HG03025 (cell line): ENCODE results near the gene MUL1.

Experiments used
- ATAC-seq: cut with Tn5 transposase; IDR thresholded peaks from one replicate; pipeline ENCODE4 v1.9.1; 2021; ENCODE audit warnings: mild to moderate bottlenecking, moderate library complexity; ENCODE audit not compliant: unreplicated experiment, low FRiP score

The MUL1 gene

DNA sequence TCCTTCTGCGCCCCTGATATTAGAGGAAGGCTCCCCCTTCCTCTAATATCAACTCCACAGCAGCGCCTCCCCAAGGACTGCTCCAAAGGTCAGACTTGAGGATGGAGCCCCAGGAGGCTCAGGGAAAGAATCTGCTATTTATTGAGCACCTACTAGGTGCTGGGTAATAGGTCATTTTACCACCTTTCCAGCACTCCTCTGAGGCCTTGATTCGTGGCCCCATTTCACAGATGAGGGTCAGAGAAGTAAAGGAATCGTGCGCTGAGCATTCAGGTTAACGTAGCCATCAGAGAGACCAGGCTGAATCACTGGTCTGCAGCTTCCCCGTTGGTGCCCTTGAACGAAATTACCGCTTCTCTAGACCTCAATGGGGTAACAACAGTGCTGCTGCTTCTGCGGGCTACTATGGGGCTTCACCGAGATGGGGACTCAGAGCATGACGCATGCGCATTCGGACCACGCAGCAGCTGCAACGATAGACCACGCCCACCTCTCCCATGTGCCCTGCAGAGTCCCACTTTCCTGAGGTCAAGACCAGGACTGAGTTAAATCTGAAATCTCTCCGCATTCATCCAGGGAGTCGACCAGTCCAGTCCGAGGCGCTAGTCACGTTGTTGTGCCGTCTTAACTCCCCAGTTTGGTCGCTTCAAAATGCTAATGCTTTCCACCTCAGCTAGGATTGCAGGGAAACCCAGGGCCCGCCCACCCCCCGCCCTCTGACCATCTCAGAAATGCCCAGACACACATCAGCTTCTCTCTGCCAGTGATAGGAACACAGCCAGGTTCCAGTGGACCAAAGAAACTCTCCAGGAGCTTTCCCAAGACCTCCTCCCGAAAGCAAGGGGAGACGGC is 34.9 kb downstream of the MUL1 start:
- ATAC-seq: no peak

DNA sequence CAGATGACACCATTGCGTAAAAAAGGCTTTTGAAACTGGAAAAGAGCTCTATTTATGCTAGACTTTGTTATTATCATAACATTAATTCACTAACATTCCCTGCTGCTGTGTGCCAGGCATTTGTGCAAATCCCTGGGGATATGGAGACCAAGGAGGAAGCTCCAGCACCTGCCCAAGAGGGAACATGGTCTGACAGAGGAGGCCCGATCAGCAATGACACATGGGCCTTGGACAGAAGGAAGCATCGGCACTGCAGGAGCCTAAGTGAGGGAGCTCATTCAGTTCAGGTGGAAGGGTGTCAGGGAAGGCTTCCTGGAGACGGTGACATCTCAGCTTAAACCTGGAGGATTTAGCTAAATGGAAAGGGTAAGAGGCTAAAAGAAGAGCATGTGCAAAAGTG is 35.8 kb downstream of the MUL1 start:
- ATAC-seq: no peak

DNA sequence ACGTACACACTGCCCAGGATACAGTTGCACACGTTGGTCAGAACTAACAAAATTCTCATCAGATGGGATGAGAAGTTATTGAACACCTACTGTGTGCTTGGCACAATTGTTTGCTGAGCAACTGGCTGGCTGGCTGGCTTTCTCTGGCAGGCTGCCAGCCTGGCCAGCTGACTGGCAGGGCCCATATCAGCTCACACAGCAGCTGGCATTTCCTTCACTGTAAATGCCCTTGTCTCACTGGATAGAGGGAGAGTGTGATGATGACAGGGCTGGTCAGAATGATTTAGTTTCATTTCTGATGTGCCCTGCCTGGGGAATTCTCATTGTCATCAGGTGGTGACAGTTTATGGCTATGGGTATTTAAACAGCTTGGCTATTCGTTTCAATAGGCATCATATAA is 37.8 kb downstream of the MUL1 start:
- no peak for ATAC-seq

DNA sequence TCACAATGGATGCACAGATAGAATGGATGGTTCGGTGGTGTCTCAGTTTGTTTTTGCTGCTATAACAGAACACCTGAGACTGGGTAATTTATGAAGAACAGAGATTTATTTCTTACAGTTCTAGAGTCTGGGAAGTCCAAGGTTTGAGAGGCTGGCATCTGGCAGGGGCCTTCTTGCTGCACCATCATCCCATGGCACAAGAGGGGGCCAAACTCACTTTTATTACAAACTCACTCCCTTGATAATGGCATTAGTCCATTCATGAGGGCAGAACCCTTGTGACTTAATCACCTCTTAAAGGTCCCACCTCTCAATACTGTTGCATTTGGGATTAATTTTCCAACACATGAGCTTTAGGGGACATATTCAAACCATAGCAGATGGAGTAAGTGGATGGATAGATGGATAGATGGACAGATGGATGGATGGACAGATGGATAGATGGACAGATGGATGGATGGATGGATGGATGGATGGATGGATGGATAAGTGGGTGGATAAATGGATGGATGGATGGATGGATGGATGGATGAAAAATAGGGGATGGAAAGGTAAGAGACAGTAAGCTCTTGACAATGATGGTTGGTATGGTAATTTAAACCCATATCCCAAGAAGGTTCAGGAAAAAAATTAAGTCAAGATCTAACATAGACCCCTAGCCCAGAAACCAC is 38.4 kb downstream of the MUL1 start:
- no peak for ATAC-seq

DNA sequence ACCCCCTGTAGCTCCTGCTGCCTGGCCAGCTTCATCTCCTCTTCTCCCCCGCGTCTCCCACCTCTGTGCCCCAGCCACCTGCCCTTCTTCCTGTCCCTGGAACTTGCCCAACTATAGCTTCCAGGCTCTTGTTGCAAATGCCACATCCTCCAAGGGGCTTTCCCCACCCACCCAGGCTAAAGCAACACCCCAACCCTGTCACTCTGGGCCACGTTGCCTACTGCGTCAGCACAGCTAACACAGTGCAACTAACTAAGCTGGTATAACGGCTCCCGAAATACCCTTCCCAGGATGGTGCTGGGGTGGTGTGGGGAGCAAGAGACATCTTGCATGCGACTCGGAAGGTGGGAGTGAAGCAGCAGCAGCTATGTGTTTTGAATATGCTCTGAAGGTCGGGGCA is 41.7 kb downstream of the MUL1 start:
- no peak for ATAC-seq

DNA sequence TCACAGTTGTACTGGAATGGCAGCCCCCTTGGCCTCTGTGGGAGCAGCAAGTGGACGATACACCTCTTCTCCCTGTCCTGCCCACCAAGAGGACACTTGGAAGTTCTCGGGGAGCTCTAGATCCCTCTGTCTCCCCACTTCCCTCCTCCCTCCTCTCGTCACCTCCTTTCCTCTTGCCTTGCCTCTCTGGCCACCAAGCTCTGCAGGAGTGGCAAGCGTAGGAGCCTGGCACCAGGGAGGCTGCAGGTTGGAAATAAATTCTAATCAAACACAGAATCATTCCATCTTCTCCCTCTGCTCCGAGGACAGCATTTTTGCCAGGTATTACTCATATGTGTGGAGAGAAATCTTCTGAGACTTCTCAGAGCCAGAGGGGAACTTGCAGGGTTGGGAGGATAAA is 42.8 kb downstream of the MUL1 start:
- no peak for ATAC-seq

DNA sequence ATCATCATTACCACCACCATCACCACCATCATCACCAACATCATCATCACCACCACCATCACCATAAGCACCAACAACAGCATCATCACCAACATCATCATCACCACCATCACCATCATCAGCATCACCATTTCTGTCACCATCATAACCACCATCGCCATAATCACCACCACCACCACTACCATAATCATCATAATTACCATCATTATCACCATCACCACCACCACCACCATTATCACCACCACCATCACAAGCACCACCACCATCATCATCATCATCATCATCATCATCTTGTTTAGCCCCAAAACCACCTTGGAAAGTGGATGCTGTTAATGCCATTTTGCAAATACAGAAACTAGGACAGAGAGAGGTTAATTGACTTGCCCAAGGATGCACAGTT is 44.4 kb downstream of the MUL1 start:
- no peak for ATAC-seq

DNA sequence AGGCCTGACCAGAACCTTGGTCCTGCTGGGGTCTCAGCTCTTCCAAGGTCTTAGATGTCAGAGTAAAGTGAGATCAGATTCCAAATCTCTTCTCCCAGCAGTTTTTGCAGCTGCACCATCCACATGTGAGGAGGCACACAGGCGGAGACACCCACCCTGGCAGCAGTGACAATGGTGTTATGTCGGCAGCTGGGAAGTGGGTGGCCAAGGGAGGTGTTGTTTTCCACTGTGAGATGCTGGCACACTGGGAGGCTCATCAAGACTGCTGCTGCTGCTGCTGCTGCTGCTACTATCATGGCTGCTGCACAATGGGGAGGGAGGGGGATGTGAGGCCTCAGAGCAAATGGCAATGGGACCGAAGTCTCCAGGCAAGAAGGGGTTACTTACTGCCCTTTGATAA is 45.6 kb downstream of the MUL1 start:
- no peak for ATAC-seq

DNA sequence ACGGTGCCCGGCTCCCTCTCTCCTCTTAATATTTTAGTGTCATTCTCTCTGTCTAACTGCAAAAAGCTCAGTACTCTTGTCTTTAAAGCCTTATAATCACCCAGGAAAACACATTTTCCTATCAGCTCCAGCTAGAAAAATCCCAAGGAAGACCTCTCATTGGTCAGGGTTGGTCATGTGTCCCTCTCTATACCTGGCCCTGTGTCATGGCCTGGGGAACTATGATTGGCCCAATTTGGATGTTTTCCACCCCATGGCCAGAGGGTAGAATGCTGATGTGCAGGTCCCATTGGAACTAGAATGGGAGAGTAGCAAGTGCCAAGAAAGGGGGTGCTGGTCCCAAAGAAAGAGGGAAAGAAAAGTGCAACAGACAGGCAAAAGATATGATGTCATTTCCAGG is 49.2 kb downstream of the MUL1 start:
- ATAC-seq: no peak

DNA sequence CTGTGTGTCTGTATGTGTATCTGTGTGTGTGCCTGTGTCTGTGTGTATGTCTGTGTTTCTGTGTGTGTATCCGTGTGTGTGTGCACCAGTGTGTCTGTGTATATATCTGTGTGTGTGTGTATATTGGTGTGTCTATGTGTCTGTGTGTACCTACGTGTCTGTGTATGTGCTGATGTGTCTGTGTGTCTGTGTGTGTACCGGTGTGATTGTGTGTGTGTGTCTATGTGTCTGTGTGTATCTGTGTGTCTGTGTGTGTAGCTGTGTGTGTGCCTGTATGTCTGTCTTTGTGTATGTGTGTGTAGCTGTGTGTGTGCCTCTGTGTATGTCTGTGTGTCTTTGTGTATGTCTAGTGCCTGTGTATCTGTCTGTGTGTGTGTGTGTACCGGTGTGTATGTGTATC is 53.9 kb downstream of the MUL1 start:
- no peak for ATAC-seq

DNA sequence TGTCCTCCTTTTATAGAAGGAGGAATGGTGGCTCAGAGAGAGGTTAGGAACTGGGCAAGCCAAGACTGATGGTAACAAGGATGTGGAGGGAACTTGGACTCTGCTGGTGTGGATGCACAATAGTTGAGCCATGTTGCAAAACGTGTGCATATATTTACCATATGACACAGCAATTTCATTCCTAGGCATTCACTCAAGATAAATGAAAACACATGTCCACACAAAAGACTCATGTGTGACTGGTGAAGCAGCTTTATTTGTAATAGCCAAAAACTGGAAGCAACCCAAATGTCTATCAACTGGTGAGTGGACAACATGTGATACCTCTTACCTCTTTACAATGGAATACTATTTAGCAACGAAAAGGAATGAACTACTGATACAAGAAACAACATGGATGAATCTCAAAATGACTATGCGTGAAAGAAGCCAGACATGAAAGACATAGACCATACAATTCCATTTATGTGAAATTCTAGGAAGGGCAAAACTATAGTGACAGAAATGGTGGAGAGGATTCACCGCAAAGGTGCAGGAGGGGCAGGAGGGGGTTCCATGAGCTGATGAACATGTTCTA is 58.1 kb downstream of the MUL1 start:
- ATAC-seq: no peak
